HG03060 (cell line): Measurements from ENCODE around the gene PARM1.
"Not testable (repeated sequence)": the region's sequence is repeated elsewhere in the genome, so short reads cannot be mapped to it uniquely, and the experiment has no call there.

Source experiments
- ATAC-seq: cut with Tn5 transposase; IDR thresholded peaks from one replicate; pipeline ENCODE4 v1.9.1; 2021; ENCODE audit warnings: low read depth, moderate number of reproducible peaks; ENCODE audit not compliant: unreplicated experiment

The PARM1 gene

DNA sequence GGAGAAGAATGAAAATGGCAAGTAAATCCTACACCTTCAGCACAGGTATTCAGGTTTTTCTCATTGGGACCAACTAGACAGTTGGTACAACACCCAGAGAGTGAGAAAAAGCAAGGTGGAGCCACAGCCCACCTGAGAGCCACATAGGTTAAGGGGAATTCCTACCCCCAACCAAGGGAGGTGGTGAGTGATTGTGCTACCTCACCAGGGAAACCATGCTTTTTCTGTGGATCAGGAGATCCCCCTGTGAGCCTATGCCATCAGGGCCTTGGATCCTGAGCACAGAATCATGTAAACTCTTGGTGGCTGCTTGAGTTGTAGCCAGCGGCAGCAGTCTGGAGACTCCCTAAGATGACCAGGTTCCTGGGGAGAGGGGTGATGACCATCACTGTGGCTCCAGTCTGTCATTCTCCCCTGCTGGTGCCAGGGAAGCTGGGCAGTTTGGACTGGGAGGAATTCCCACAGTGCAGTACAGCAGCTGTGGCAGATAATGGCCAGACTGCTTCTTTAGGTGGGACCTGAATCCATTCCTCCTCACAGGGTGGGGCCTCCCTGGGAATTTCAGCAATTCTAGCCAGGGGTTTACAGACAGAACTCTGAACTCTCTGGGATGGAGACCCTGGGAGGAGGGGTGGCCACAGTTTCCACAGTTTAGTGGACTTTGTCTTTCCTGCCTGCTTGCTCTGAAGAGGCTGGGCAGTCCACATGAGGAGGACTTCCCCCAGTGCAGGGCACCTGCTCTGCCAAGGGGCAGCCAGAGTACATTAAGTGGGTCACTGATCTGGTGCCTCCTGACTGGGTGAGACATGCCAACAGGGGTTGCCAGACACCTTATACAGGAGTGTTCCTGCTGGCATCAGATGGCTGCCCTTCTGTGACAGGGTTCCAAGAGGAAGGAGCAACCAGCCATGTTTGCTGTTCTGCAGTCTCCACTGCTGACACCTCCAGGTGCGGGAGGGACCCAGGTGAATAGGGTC lies 43.2 kb downstream of the PARM1 start:
- no peak for ATAC-seq

DNA sequence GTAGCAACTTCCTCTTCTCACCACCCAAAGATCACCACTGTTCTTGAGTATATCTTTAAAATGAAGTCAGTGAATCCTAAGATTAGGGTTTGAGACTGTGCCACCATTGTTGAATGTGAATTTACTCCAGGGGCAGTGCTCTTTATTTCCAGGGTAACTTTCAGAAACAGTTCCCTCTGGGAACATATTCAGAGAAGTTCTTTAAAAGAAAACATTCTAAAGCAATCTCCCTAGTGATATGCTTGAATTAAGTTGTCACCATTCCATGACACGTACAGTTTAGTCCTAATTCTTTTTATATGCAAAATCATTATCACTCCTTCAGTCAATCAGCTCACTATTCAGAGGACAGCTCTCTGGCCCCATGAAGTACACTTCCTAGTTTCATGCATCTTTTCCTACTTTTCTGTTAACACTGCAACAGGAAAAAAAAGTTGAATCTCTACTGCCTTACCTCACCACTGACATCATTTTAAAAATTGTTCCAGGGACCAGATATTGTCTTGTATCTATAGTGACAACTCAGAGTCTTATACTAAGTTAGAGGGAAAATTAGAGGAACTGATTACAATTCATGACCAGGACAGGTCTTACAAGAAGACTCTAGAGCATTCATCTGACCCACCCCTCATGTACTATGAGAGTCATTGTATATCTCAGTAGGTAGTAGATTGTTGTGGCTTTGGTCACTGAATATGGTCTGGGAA lies 49.8 kb downstream of the PARM1 start:
- no peak for ATAC-seq

DNA sequence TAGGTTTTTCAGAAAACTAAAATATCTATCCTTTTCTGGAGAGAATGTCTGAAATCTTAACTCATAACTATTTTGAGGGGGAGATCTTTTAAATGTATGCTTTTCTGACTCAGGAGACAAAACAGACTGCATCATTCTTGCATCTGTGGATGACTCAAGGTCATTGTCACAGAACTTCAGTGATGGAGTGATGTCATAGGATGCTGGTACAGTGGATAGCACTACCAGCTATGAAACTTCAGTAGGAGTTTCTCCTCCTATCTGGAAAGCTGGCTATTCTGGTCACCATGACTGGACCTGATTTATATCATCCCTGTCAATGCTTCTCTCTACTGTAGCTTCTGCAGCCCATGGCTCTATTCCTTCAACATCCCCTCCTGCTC lies 50.3 kb downstream of the PARM1 start:
- no peak for ATAC-seq

DNA sequence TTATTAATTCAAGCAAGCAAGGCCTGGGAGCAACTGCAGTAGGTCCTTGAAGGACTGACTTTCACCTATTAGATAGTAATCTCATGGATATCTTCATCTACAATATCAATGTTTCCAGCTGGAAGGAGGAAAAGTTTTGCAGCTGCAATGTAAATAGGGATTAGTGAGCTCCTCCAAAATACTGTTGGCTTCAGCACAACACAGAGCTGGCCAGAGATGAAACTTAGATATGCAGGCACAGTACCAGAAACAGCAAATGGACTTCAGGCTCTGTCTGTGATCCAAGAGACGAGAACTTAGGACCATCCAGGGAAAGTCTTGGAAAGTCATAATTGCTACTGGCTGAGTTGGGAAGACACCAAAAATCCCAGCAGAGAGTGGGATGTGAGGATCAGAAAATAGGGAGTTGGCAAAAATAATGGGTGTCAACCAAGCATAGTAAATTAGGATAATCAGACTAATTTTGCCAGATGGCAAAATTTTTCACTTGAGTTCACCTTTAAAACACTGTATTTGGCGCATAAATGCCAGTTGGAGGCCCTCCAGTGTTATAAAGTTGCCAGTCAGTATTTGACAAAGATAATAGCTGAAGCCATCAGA lies 57.5 kb downstream of the PARM1 start:
- ATAC-seq, result no peak

DNA sequence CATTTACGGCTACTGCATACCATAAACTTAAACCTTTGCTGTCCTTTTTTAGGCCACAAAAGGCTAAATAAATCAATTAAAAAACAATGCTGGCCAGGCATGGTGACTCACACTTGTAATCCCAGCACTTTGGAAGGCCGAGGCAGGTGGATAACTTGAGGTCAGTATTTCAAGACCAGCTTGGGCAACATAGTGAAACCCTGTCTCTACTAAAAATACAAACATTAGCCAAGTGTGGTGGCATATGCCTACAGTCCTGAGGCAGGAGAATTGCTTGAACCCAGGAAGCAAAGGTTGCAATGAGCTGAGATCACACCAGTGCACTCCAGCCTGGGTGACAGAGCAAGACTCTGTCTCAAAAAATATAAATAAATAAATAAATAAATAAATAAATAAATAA lies 61.5 kb downstream of the PARM1 start:
- ATAC-seq, result not testable (repeated sequence)

DNA sequence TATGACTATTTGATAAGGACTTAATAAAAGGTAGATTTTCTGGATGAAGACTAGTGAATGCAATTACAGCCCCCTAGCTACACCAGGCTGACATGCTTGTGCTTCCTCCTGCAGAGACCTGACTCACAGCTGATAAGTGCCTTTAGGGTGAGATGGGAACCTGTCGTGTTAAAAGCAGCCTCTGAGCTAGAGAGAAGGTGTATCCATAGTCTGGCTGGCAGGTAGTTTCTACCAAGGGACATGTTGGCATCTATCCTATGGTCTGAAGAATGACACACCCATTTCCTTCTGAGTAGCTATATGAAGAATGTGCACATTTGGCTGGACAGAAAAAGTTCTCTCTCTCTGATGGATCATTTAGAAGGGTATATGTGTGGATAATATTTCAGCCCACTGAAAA lies 64.1 kb downstream of the PARM1 start:
- no peak for ATAC-seq

DNA sequence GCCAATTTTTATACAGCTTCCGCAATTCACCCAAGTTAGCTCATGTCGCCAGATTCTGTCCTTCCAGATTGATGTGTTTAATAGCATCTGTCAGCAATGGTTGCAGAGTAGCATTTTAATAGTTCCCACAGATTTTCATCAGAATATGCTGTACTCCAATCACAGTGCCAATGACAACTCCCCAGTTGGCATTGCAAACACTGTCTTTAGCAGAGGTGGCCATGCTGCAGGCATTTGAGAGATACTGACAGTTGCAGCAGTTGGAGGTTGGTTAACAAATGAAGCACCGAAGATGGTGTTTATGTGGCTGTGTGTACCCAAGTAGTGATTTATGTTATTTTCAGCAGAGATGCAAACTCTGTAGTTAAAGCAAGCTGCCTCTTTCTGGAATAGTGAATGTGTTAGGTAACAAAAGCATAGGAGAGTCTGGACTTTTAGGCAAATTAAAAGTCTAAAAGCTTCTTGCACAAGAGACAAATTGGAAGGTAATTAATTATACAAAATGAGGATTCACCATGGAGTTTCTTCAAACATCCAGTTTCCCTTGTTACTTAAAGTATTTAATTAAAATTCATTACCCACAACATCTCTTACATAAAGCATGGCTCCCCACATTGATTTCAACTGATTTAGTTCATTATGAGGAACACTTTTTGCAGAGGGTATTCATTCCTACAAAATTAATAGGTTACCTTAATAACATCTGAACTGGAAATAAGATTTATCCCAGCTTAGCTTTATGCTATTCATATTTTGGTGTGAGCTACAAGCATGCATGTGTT lies 65.2 kb downstream of the PARM1 start:
- no peak for ATAC-seq

DNA sequence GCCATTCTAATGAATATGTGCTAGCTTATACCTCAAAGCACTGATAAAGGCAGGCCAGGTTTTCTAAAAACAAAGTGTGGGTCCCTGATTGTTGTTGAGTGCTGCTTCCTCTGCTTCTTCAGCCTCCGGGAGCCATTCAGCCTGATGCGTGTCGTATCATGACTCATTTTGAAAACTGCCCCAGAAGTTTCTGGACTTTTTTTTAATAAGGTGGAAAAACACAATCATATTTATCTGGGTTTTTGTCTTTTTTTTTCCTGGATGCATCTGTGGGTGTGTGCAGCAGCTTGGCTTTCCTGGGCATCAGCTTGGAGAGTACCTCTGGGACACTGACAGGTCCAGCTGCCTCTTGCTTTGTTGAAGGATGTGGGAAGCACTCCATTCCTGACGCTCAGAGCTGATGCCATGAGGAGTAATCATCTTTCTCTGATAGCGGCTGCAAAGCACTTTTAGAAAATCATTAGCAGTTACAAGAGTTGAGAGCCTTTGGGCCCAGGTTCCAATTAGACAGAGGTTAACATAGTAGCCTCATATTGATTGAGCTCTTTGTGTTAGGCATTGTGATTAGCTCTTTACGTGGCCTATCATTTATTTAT lies 66.9 kb downstream of the PARM1 start:
- no peak for ATAC-seq

DNA sequence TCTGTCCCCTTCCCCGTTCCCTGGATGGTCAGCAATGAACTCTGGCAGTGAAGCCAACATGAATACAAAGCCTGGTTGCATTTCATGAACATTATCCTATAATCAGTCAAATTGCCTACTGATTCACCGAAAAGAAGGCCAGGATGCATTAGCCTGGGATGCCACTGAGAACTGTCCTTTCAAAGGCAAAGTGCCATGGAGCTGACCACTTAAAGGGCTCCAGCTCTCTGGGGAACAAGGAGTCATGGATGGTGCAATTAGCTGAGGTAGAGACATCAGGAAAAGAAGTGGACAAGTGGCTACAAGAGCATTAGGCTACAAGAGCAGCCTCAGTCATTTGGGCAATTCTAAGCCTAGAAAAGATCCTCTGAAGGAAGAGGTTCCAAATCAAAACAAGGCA lies 69.0 kb downstream of the PARM1 start:
- no peak for ATAC-seq

DNA sequence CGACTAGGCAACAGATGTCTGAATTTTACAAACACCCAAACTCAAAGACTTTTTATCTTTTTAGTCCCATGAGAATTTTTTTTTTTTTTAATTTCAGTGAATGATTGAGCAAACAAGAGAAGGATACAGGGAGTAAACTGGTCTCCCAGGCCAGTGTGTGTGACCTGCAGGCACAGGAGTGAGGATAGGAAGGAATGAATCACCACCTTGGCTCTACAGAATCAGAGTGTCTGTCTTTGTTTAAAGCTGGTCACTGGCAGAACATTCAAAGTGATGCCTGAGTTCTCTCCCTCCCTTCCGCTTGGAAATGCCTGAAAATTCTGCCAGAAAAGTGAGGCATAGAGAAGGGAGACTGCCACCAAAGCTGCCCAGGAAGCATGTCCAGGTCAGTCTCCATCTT lies 69.5 kb downstream of the PARM1 start:
- no peak for ATAC-seq

DNA sequence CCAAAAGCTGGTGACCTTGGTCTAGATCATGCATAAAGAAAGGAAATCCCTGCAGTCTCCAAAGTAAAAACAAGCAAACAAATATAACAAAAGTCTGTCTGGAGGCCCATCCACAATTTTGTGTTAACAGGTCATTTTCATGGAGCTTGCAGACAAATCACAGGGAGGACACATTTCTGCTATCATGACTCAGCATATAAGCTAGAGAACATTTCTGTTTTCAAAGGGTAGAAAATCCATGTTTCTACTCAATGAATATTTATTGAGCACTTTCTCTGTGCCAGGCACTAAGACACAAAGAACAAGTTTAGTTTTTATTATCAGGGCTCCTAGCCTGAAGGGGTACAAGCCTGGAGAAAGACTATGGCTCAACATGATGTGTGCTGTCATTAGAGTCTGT lies 71.1 kb downstream of the PARM1 start:
- no peak for ATAC-seq

DNA sequence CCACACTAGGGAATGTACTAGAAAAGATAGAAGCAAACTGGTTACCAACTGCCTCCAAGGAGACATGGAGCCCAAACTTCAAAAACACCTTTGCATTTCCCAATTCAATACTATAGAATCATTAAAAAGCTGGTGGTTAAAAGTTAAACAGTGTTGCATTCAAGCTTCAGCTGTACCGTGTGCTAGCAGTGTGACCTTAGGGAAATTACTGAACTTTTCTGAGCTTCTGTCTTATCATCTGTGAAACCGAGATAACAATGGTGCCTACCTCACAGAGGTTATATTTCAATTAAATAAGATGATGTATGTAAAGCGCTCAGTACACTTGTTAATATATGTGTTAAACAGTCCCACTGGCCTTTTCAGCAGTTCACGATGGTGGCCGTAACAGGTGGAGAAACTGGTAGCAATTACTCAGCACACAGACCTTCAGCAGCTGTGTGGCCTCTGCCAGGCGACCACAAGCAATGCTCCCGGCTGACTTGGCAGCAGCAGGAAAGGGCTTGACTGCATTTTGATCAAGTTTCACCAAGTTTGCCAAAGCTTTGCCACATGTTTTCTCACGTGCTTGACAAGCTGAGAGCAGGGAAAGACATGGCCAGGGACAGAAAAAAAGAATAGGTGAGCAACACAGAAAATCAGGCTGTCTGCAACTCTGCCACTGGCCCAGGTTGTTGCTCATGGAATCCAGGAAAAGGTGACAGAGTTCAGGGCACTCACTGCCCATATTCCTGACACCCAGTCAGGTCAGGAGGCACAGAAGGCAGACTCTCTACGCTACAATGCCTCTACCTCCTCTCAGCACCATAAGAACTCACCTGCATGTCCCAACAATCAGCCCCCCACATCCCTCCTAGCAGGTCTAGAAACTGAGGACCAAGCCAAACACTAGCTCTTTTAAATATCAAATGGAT lies 72.1 kb downstream of the PARM1 start:
- ATAC-seq, result no peak

DNA sequence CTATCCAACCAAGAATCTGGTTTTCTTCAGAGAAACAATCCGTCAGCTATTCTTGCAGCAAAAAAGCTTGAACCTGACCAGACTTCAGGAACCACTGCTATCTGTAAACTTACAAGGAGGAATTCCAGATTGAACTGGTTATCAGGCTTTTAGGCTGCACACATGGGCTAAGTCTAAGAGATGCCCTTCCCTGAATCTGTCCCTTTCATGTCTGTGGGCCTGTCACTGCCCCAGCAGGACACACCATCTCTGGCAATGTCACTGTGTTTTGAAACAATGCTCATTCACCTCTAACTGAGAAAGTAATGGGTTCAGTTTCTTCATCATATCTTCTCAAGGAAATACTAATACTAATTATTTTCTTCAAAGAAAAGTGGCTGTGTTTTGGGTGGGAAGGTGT lies 72.8 kb downstream of the PARM1 start:
- ATAC-seq, result no peak

DNA sequence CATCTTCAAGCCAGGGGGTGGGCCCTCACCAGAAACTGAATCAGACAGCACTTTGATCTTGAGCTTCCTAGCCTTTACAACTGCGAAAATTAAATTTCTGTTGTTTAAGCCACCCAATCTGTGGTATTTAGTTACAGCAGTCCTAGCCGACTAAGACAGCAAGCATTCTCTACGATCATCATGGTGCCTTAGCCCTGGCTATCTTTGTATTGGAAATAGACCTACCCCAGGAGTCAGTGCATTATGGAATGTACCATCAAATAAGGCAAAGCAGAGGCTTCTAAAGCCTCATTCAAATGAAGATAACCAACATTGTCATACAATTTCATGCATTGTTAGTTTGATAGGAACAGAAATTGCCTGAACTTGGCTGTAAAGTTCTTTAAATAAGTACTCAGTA lies 75.0 kb downstream of the PARM1 start:
- ATAC-seq, result no peak

DNA sequence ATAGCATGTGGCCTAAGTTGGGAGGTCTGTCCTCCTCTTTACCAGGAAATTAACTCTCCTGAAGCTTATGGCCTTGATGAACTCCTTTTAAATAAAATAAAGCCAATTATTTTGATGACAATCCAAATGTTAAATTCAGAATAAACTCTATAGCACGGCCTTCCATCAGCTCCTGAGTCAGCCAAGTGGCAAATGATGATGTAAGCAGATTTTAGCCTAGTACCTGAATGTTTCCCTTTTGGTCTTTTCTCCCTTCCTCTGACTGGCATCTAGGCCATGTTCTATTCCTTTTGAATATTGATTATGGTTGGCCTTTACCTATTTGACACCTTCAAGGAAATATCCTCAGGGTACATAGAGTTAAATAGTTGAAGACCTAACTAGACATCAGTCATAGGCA lies 76.2 kb downstream of the PARM1 start:
- ATAC-seq, result no peak

DNA sequence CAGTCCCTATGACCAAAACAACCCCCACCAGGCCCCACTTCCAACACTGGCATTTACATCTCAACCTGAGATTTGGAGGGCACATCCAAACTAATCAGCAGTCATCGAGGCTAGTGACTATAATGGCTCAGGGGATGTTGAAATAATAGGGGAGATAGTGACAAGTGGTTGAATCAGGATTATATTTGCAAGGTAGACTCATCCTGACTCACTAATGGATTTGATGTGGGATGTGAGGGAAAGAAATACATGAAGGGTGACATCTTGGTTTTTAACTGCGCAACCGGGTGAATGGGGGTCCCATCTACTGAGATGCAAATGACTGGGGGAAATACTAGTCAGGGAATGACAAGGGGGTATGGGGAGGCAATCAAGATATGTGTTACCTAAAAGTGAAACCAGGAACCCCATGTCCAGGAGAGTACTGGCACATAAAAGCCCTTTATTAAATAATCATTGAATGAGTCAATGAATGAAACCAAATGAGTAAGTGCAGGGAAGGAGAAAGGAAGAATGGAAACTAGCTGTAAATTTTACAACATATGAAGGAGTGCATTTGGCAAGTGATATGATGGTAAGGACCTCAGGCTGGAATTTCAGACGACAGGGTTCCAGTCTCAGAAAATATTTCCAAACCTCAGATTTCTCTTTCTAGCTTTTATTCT lies 78.3 kb downstream of the PARM1 start:
- ATAC-seq, result no peak

DNA sequence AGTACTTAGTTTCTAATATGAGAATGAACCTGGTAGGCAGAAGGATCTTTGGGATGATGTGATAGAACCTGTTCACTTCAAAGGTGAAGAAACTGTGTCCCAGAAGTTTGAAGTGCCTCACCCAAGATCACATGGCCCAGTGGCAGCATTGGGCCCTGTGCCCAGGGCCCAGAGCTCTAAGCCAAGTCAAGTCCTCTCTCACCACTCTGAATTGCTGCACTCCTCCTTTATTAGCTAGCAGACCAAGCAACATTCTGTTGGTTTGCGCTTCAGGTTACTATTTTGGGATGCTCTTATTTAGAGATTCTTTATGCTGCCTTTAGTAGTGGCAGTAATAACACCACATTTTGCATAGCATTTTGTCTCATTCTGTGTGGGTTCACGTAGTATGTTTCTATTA lies 82.7 kb downstream of the PARM1 start:
- no peak for ATAC-seq

DNA sequence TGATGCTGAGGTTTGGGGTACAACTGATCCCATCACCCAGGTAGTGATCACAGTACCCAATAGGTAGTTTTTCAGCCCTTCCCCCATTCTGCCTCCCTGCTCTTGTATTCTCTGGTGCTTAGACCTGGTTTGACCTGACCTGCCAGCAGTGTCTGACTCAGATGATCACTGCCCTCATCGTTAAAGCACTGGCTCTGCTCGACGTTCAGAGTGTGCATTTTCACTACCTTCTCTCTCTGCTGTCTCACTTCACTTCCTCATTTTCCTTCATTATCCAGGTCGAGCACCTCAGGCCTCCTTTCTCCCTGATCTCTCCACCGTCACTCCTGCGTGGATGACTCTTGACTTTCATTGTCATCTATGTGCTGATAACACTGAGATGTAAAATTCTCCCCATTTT lies 83.6 kb downstream of the PARM1 start:
- ATAC-seq, result no peak
